Inferior parietal cortex (tissue), 1 donor: ENCODE measurements around the gene BCAR3.

Experiments
- DNase-seq: peaks from one replicate; pipeline ENCODE4 v3.0.0-alpha.2; 2016; ENCODE audit errors: extremely low spot score

Gene BCAR3

GRCh38 chr1:93549131-93549530 lies 132.5 kb downstream of the BCAR3 start:
- DNase-seq, result no peak

- DNase-seq, result no peak
These were observed 135.3 kb downstream of the BCAR3 start for GRCh38 chr1:93546162-93546863.

GRCh38 chr1:93542398-93542797 lies 139.2 kb downstream of the BCAR3 start:
- DNase-seq, result no peak

DNA sequence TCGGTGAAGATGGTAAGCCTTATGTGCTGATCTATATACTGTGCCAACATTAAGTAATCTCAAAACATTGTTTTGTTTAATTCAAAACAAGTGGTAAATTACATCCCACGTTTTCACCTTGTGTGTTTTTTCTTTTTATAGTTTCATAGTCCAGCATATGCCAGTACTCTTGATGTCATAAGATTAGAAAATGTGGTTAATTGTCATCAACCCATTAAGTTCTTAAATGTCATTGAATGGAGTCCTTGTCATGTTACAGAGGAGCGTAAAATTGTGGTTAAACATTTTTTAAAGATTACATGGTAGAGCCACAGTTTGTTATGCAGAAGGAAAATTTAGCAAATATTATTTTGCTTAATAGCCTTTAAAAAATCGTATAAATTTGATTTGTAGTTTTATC lies 140.6 kb downstream of the BCAR3 start:
- no peak for DNase-seq

GRCh38 chr1:93537924-93538323 lies 143.7 kb downstream of the BCAR3 start:
- DNase-seq, result no peak

GRCh38 chr1:93537396-93537795 lies 144.2 kb downstream of the BCAR3 start:
- DNase-seq, result no peak

DNA sequence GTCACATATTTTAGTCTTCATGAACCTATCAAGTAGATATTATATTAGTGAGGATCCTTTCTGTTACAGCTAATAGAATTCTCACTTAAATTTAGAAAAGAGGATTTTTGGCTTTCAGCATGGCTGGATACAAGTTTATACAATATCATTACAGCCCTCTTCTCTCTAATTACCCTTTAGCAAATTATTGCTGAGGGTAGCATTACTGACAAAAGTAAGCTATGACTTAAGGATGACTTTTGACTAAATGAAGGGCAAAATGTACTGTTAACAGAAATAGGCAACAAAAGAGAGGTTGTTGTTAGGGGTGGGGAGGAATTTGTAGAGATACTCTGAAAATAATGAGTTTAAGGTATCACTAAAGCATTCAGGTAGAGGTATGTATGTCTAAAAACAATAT lies 148.0 kb downstream of the BCAR3 start:
- DNase-seq, result no peak

DNA sequence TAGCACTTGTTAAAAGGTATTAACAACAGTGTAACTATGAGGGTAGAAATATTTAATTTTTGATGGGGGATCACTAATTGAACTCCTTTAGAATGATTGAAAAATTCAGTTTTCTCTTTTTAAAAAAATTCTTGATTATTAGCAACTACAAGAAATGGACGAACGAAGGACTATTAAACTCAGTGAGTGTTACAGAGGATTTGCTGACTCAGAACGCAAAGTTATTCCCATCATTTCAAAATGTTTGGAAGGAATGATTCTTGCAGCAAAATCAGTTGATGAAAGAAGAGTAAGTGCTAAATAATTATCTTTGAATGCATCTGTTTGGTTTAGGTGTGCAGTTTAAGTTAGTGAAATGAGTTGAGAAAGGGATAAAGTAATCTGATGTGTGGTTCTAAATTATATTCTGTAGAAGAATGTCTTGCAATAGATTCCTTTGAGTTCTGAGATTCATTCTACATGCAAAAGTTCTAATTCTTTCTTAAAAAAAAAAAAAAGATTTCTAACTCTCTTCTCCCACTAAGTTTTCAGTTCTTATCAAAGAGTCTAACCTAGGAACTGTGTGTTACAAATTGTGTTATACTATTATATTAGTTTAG lies 148.8 kb downstream of the BCAR3 start:
- DNase-seq, result no peak

GRCh38 chr1:93531193-93531592 lies 150.4 kb downstream of the BCAR3 start:
- no peak for DNase-seq

DNA sequence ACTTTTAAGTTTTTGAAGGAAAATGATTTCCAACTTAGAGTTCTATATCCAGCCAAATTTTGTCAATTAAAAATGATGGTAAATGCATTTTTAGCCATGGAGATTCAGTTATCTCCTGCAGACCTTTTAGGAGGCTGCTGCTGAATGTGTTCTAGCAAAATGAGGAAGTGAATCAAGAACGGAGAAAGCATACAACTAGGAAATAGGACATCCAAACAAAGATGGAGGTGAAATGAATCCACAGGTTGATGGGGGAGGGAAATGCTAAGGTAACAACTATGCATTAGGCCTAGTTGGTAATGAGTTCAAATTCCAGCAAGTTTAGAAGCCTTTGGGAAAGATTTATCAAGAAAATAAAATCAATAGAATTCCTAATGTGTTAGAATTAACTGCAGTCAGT lies 153.2 kb downstream of the BCAR3 start:
- DNase-seq, result no peak

DNA sequence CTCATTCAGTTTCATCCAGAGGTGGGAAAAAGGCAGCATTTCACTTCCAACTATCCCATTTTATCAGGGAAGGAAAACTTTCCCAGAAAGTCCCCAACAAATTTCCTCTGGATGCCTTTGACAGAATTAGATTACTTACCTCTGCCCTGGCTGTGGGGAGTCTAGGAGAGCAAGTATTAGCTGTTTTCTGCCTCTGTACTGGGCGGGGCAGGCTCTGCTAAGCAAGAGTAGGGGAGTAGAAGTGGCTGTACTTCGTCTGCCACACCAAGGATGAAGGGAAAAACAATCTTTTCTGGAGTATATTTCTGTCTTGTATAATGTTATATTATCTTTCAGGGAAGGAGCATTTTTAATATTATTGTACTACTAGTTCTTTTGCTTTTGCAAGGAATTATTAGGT lies 155.2 kb downstream of the BCAR3 start:
- no peak for DNase-seq

- DNase-seq, result no peak
These were observed 156.2 kb downstream of the BCAR3 start for GRCh38 chr1:93525431-93525830.

- no peak for DNase-seq
These were observed 158.9 kb downstream of the BCAR3 start for GRCh38 chr1:93522721-93523120.

DNA sequence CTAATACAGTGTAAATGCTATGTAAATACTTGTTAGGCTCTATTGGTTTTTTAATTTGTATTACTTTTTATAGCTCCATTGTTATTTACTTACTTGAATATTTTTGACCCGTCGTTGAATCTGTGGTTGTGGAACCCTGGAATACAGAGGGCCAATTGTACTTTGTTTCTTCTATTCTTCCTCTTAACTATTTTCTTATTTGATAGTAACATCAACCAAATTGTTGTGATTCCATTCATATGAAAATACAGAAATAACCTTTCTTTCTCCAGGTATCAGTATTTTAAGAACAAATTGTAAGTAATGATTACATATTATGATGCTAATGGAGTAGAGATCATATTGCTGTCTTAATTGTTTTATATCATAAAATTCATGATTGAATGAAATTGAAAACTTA lies 160.0 kb downstream of the BCAR3 start:
- no peak for DNase-seq

GRCh38 chr1:93519199-93519829 lies 162.3 kb downstream of the BCAR3 start:
- DNase-seq, result no peak

DNA sequence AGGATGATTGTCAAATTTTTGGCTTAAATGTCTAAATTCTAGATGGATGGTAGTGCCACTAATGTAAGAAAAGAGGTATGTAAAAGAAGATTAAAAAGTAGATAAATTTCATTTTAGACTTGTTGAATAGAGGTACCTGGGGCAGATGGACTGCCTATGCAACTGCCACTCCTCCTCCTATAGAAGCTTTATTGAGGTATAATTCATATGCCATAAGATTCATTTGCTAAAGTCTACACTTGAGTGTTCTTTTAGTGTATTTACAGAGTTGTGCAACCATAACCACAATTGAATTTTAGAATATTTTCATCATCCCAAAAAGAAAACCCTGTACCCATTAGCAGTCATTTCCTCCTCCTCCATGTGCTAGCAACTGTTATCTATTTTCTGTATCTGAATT lies 163.1 kb downstream of the BCAR3 start:
- DNase-seq, result no peak

DNA sequence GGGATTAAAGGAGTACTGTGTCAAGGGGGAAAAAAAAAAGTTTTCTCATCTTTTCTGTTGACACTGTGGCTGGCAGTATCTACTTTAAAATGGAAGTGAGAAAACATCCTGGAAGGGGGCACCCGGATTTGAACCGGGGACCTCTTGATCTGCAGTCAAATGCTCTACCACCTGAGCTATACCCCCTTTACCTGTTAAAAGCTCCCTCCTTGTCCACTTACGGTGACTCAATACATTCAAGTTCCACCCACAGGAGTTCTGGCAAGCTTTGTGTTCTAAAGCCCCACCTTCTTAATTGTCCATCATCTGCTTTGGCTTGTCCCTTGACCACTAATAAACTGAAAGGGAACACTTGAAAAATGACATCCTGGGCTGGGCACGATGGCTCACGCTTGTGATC lies 165.5 kb downstream of the BCAR3 start:
- DNase-seq, result no peak
